Activated CD4-positive, CD25-positive, alpha-beta regulatory T cell treated with anti-CD3 and anti-CD28 coated beads, Interleukin-2, amount 50 U/mL, for 72 hours (primary cell): Measurements from ENCODE around the gene CORO2B.
"Not testable (repeated sequence)": the region's sequence is repeated elsewhere in the genome, so short reads cannot be mapped to it uniquely, and the experiment has no call there.

Experiments
- DNase-seq: peaks from one replicate; pipeline ENCODE4 v3.0.0; 2021

The CORO2B gene

DNA sequence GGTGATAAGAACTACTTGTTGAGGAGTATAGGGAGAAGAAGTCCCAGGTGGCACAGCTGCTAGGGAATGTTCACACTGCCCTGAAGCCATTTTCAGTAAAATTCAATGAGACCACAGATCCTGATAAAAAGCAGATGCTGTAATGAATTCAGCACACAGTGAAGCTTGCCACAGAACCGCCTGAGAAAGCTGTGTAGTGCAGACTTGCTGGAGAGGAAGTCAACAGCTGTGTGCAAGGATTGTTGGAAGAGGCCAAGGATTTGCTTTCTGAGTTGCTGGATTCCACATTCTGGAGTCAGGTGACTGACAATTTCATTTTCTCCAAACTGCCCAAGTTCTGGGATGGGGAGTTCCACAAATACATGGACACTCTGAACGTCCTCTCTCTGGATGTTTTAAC is 171.0 kb downstream of the CORO2B start:
- DNase-seq = no peak

DNA sequence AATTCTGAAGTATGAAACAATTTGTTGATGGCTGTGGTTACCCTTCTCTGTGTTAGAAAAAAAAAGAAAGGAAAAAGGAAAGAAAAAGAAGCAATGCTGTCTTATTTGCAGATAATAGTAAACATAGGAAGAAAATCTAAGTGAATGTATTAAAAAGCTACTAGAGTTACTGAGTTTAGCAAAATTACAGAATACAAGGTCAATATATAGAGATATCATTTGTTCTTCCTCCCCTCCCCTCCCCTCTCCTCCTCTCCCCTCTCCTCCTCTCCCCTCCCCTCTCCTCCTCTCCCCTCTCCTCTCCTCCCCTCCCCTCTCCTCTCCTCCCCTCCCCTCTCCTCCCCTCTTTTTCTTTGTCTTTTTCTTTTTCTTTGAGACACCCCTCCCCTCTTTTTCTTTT is 172.8 kb downstream of the CORO2B start:
- DNase-seq = no peak

DNA sequence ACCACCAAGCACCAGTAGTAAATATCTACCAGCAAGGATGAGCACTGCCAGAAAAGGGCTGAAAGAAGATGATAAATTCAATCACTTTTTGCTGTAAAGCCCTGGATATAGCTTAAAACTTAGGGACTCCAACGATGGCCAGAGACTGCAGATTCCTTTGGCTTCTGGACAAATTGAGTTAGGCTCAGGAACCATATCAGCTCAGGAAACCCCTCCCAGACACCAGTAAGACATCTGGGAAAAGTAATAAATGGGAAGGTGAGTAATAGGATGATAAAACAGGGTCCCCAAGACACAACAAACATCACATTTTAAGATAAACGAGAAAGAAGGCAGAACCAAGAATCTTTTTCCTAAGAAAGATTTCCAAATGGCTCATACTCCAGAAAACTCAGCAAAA is 176.9 kb downstream of the CORO2B start:
- no peak for DNase-seq

DNA sequence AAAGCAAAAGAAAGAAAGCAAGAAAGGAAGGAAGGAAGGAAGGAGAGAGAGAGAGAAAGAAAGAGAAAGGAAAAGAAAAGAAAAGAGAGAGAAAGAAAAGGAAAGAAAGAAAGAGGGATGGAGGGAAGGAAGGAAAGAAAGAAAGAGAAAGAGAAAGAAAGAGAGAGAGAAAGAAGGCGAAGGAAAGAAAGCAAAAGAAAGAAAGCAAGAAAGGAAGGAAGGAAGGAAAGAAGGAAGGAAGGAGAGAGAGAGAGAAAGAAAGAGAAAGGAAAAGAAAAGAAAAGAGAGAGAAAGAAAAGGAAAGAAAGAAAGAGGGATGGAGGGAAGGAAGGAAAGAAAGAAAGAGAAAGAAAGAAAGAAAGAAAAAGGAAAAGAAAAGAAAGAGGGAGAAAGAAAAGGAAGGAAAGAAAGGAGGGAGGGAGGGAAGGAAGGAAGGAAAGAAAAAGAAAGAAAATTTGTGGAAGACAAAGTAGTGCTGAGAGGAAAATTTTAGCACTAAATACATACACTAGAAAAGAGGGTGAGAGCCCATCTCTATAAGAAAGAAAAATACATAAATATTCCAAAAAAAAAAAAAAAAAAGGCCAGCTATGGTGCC is 181.3 kb downstream of the CORO2B start:
- not testable (repeated sequence) for DNase-seq

DNA sequence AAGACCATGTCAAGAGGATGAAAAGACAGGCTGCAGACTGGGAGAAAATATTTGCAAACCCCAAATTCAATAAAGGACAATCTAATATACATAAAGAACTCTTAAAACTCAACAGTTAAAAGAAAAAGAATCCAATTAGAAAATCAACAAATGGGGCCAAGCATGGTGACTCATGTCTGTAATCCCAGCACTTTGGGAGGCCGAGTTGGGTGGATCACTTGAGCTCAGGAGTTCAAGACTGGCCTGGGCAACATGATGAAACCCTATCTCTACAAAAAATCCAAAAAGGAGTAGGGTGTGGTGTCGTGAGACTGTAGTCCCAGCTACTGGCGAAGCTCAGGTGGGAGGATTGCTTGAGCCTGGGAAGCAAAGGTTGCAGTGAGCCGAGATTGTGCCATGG is 184.3 kb downstream of the CORO2B start:
- no peak for DNase-seq

DNA sequence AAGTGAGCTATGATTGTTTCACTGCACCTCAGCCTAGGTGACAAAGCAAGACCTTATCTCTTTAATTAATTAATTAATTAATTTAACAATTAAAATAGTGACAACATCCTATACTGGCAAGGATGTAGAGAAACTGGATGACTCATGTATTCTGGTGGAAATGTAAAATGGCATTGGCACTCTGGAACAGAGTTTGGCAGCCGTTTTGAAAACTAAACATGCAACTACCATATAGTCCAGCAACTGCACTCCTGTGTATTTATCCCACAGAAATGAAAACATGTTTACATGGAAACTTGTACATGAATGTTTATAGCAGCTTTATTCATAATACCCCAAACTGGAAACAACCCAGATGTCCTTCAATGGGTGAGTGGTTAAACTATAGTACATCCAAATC is 185.3 kb downstream of the CORO2B start:
- no peak for DNase-seq

DNA sequence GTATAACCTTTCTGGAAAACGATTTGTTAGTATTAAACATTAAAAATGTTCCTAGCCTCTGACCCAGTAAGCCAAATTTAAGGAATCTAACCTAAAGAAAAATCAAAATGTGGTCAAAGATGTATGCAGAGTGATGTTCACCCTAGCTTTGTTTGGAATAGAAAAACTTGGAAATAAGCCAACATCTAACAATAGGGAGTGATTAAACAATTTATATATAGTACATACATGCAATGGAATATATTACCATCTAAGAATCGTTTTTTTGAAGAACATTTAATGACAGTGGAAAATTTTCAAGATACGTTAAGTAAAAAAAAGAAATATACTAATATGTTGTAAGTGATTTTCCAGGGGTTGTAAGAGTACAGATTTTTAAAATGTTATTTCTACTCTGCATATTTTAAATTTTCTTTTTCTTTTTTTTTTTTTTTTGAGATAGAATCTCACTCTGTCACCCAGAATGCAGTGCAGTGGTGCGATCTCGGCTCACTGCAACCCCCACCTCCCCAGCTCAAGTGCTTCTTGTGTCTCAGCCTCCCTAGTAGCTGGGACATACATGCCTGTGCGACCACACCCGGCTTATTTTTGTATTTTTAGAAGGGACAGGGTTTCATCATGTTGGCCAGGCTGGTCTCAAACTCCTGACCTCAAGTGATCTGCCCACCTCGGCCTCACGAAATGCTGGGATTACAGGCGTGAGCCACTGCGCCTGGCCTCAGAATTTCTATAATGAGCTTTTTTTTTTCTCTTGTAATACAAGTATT is 187.0 kb downstream of the CORO2B start:
- DNase-seq = no peak

DNA sequence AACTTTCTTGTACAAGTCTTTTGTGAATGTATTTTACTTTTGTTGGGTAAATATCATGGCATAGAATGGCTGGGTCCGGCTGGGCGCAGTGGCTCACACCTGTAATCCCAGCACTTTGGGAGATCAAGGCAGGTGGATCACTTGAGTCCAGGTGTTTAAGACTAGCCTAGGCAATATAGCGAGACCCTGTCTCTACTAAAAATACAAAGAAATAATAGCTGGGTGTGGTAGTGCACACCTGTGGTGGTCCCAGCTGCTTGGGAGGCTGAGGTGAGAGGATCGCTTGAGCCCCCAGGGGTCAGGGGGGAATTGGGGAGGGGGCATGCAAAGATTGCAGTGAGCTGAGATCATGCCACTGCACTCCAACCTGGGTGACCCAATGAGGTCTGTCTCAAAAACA is 189.0 kb downstream of the CORO2B start:
- no peak for DNase-seq

DNA sequence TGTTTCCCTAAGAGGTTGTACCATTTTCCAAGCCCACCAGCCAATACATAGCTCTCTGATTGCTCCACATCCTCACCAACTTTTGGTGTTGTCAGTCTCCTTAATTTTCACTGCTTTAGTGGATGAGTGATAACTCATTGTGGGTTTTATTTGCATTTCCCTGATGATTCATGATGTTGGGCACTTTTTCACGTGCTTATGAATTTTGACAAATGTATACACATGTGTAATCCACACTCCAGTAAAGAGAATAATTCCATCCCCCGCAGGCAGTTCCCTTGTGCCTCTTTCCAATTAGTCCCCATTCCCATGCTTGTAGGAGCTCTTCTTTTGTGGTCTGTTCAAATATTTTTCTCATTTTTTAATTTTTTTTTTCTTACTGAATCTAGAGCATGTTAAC is 189.5 kb downstream of the CORO2B start:
- no peak for DNase-seq

DNA sequence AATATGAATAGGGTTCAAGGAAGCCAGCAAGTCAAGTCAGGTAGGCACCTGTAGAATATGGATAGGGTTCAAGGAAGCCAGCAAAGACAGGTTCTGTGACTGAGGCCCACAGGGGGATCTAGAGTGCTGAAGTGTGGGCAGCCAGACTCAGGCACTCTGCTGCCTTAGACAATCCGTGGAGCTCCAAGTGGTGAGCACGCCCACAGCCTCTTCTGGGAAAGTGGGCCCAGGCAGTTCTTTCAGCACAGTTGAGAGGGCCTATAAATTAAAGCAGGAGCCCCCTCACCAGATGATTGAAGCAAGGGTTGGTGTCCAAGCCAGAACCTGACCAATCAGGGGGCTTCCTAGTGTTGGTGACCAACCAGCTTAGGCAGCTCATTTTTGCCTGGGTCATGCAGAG is 190.9 kb downstream of the CORO2B start:
- no peak for DNase-seq

DNA sequence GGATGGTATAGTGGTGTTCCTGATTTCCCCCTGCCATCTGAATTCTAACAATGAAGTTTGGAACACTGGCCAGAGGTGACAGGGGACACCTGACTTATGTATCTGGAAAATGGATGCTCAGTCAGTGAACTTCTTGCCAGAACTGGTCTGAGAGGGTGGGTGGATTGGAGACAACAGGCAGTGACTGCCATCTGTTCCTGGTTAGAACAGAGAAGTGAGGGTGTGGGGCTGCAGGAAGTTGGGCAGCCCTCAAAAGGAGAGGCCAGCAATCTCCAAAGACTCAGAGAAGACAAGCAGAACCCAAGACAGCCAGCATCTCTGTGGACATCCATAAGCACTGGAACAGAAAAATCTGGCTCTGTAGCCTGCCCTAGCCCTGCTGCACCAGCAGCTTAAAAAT is 191.4 kb downstream of the CORO2B start:
- DNase-seq = no peak

DNA sequence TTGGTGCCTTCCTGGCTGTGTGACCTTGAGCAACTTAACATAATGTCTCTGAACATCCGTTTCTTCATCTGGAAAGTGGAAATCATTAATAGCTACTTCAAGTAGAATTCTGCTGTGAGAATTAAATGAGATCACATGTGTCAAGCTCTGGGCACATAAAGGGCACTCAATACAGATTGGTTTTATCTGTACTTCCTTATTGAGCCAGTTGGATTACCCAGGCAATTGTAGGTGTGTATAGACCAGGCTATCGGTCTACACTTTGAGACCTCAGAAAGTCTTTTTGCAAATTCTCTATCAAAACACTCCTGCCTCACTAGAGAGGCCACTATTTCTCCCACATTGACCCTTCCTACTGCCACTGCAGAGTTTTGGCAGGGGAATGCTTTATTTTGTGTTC is 194.2 kb downstream of the CORO2B start:
- DNase-seq = no peak

DNA sequence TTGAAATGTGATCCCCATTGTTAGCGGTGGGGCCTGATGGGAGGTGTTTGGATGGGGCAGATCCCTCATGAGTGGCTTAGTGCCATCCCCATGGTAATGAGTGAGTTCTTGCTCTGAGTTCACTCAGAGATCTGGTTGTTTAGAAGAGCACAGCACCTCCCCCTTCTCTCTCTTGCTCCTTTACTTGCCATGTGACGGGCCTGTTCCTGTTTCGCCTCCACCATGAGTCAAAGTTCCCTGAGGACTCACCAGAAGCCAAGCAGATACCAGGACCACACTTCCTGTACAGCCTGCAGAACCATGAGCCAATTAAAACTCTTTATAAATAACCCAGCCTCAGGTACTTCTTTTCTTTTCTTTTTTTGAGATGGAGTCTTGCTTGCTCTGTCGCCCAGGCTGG is 195.3 kb downstream of the CORO2B start:
- DNase-seq = no peak

DNA sequence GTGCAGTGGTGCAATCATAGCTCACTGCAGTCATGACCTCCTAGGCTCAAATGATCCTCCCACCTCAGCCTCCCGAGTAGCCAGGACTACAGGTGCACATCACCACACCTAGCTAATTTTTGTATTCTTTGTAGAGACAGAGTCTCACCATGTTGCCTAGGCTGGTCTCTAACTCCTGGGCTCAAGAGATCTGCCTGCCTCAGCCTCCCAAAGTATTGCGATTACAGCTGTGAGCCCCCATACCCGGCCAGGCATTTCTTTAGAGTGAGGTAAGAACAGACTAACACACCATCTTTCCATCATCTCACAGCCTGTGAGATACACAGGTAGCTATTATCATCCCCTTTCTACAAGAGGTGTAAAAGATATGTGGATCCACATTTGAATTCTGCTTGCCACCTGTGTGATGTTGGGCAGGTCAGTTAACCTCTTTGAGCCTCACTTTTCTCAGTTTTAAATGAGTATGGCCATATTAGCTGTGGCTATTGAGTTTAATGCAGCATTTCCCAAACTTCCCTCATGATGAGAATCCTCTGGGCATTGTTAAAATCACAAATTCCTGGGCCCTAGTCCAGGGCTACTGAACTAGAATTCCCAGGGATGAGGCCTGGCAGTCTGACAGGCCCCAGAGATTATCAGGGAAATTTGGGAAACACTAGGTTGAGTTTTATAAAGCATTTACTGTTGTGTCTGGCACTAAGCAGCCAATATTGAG is 195.9 kb downstream of the CORO2B start:
- DNase-seq = no peak

DNA sequence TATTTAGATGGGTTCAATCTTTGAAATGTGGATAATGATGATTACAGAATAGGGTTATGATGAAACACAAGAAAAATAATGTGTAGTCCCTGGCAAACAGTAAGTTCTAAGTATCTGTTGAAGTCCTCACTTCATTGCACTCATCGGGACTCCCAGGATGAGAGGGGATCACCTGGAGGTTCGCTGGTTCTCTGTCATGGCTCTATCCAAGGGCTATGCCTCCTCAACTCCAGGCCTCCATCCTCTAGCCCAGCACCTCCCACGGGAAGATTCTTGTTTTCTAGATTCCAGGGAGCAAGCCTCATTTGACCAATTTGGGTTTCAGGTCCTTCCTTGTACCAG is 196.4 kb downstream of the CORO2B start:
- no peak for DNase-seq

DNA sequence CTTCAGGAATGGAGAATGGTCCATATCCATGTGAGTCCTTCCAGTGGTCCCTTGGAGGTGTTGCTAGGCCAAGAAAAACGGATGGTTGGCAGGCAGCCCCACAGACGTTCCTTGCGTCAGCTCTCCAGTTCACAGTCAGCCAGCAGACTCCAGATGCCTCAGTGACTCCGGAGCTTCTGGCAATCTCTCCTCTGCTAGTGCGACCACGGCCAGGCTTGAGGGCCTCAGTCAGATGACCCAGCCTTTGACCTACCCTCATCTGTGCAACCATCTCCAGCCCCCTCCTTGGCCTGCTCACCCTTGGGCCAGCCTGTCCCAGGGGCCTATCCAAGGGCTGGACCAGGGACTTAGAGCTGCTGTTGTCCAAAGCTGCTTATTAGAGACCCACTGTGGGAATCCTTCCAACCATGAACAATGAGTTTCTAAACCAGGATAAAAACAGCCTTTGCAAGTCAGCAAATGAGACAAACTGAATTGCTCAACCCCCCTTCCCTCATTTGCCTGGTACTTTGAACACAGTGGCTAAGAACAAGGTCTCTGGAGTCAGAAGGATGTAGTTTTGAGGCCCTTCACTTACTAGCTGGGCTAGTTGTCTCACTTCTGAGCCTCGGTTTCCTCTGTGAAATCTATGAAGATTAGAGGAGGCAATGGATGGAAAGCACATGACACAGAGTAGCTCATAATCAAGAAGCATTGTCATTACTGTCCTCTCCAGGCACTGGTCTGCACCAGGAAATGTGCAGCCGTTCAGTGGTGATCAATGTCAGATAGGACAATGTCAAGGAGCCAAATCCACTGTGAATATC is 197.1 kb downstream of the CORO2B start:
- DNase-seq = no peak

DNA sequence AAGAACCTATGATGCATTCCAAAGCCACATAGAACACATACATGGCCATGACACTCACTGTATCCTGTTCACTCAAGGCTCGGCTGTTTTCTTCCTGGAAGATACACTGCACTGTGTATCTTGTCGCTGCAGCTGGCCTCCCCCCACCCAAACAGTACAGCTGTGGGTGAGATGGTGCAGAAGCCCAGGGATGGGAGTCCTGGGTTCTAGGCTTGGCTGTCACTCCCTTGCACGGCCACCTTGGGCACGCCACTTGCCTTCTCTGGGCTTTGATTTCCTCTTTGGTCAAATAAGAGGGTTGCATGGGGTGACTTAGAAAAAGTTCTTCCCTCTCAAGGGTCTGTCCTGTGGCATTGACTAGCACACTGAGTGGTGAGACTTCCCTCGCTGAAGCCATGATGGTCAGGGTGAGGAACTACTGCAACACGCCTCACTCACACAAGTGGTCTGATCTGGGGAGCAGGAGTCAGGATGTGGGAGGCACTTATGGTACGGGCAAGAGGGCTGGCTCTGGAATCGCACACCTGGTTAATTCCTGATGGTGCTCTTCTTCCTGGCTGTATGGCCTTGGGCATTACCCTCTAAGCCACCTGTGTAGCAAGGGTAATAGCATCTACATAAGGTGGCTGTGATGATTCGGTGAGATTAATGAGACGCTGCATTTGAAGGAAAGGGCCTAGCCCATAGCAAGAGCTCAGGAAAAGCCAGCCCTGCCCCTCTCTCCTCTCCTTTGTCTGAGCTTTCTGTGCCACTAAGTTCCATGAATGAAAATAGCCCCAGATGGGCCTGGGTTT is 197.9 kb downstream of the CORO2B start:
- no peak for DNase-seq
